Activated CD8-positive, alpha-beta memory T cell treated with anti-CD3 and anti-CD28 coated beads for 36 hours (primary cell): ENCODE results near the gene SCGN. TPM values are rescaled to one million over a fixed set of nuclear protein-coding genes. Genes with fewer than 3 reads are reported as not detected.

ENCODE experiments used
- total RNA-seq, 2 experiments: library from RNA; stranded (reverse); gene quantifications; one replicate each; pipeline ENCODE4 v1.2.3, GENCODE V29; 2021

Gene SCGN
- total RNA-seq, 2 experiments from 2014 or later, result not detected

Other genes starting within 250 kb of the SCGN start
- not detected for gene SLC17A4, start 102.5 kb downstream of the SCGN start, total RNA-seq
- gene SLC17A1, start 179.8 kb downstream of the SCGN start, total RNA-seq, result not detected
- not detected for gene SLC17A3, start 222.0 kb downstream of the SCGN start, total RNA-seq